HFFc6 (cell line): ENCODE measurements around the gene SARDH. TPM values are rescaled to one million over a fixed set of nuclear protein-coding genes. Genes with fewer than 3 reads are reported as not detected.

Experiments used
- DNase-seq: peaks from one replicate; pipeline ENCODE4 v3.0.0-alpha.2; 2018
- H3K27ac Mint-ChIP-seq: 2 replicates; pipeline ENCODE4 v1.8.0; 2020; ENCODE audit warnings: mild to moderate bottlenecking, mixed read lengths
- H3K27me3 Mint-ChIP-seq: 2 replicates; pipeline ENCODE4 v1.8.0; 2021; ENCODE audit warnings: mild to moderate bottlenecking, moderate library complexity, mixed read lengths; ENCODE audit not compliant: insufficient read depth
- H3K36me3 Mint-ChIP-seq: 2 replicates; pipeline ENCODE4 v1.8.0; 2021; ENCODE audit warnings: low read depth, mixed read lengths
- H3K4me1 Mint-ChIP-seq: 2 replicates; pipeline ENCODE4 v1.8.0; 2020; ENCODE audit warnings: low read depth, mixed read lengths
- H3K4me3 Mint-ChIP-seq: 2 replicates; pipeline ENCODE4 v1.8.0; 2020; ENCODE audit warnings: mild to moderate bottlenecking, moderate library complexity, mixed read lengths
- H3K9me3 Mint-ChIP-seq: 2 replicates; pipeline ENCODE4 v1.8.0; 2020; ENCODE audit warnings: mild to moderate bottlenecking, mixed read lengths
- CTCF ChIP-seq: fragments of 200-600 bp; sonication (generic); IDR thresholded peaks from 2 replicates; pipeline ENCODE4 v1.5.0; 2021; ENCODE audit warnings: antibody characterized with exemption, mild to moderate bottlenecking
- total RNA-seq, 6 experiments: library from RNA; stranded (reverse); fragmentation: NEBNext Ultra II Directional; extraction: Animal tissue kit (Norgen Biotek cat#: 25700); gene quantifications; 2 replicates in 1 of 6; 3 replicates in 5 of 6; pipeline ENCODE4 v1.2.3, GENCODE V29; 2021

Gene SARDH
- total RNA-seq, 6 experiments from 2014 or later: 0.24 to 5.1 (median 4.1) TPM

GRCh38 chr9:133615186-133615585, 123.0 kb downstream of the SARDH start:
- Mint-ChIP-seq H3K27ac (no peak overlapping the region), H3K4me3 (no peak overlapping the region), H3K36me3 (no peaks in the 10 kb centered on the region), H3K27me3 (peaks cover 69% of the 10 kb centered on the region), H3K4me1 (peaks cover 6% of the 10 kb centered on the region; the same call in 1 of the 2 replicates), H3K9me3 (no peaks in the 10 kb centered on the region)
- TF ChIP-seq CTCF: no peak
- no peak for DNase-seq

- Mint-ChIP-seq H3K36me3 (no peaks in the 10 kb centered on the region), H3K27me3 (peaks cover 70% of the 10 kb centered on the region), H3K4me1 (peaks cover 2% of the 10 kb centered on the region; the same call in 1 of the 2 replicates), H3K9me3 (no peaks in the 10 kb centered on the region), H3K27ac (no peak overlapping the region), H3K4me3 (no peak overlapping the region)
- TF ChIP-seq CTCF: no peak
- DNase-seq: no peak
Observed at GRCh38 chr9:133614678-133615077, 123.5 kb downstream of the SARDH start.

- H3K27ac Mint-ChIP-seq: no peak overlapping the region
- H3K9me3 Mint-ChIP-seq: no peaks in the 10 kb centered on the region
- H3K36me3 Mint-ChIP-seq: no peaks in the 10 kb centered on the region
- no peak for TF ChIP-seq CTCF
- peaks cover 72% of the 10 kb centered on the region for H3K27me3 Mint-ChIP-seq
- H3K4me3 Mint-ChIP-seq: no peak overlapping the region
- no peaks in the 10 kb centered on the region for H3K4me1 Mint-ChIP-seq
- no peak for DNase-seq
Observed at GRCh38 chr9:133614056-133614455, 124.1 kb downstream of the SARDH start.

Other genes starting within 250 kb of the SARDH start
- gene MYMK, start 213.4 kb downstream of the SARDH start, total RNA-seq: not detected
- under 1 TPM in 3 of 6 experiments, not detected in 3; 0.05 to 0.07 (median 0.06) TPM for gene ADAMTSL2, start 203.6 kb downstream of the SARDH start, total RNA-seq
- not detected for gene FAM163B, start 129.0 kb downstream of the SARDH start, total RNA-seq
- gene DBH, start 102.0 kb downstream of the SARDH start, total RNA-seq: not detected